ENCODE data around the gene PPP1R3D.
"Not testable (repeated sequence)": the region's sequence is repeated elsewhere in the genome, so short reads cannot be mapped to it uniquely, and the experiment has no call there.

The PPP1R3D gene

GRCh38 chr20:59912609-59913008 is 27.5 kb downstream of the PPP1R3D start:
- DNase-seq = no peak

- no peak for DNase-seq
Observed at GRCh38 chr20:59911041-59911440, 29.1 kb downstream of the PPP1R3D start.

GRCh38 chr20:59908855-59909254 is 31.2 kb downstream of the PPP1R3D start:
- DNase-seq = no peak

GRCh38 chr20:59903621-59904020 is 36.5 kb downstream of the PPP1R3D start:
- DNase-seq = no peak

GRCh38 chr20:59902470-59902869 is 37.6 kb downstream of the PPP1R3D start:
- DNase-seq = no peak

- DNase-seq = no peak
Observed at GRCh38 chr20:59895908-59896307, 44.2 kb downstream of the PPP1R3D start.

- DNase-seq = no peak
Observed at GRCh38 chr20:59891581-59891980, 48.5 kb downstream of the PPP1R3D start.

GRCh38 chr20:59890035-59890434 is 50.1 kb downstream of the PPP1R3D start:
- not testable (repeated sequence) for DNase-seq

- DNase-seq = no peak
Observed at GRCh38 chr20:59888050-59888449, 52.1 kb downstream of the PPP1R3D start.

All from NCI-H1417 treated with DMSO at 0.1 percent for 48 hours (cell line).